ENCODE results near the gene SPOUT1. TPM values are rescaled to one million over a fixed set of nuclear protein-coding genes. Genes with fewer than 3 reads are reported as not detected.

Gene SPOUT1
- total RNA-seq, 1 donor = 10.1 TPM

DNA sequence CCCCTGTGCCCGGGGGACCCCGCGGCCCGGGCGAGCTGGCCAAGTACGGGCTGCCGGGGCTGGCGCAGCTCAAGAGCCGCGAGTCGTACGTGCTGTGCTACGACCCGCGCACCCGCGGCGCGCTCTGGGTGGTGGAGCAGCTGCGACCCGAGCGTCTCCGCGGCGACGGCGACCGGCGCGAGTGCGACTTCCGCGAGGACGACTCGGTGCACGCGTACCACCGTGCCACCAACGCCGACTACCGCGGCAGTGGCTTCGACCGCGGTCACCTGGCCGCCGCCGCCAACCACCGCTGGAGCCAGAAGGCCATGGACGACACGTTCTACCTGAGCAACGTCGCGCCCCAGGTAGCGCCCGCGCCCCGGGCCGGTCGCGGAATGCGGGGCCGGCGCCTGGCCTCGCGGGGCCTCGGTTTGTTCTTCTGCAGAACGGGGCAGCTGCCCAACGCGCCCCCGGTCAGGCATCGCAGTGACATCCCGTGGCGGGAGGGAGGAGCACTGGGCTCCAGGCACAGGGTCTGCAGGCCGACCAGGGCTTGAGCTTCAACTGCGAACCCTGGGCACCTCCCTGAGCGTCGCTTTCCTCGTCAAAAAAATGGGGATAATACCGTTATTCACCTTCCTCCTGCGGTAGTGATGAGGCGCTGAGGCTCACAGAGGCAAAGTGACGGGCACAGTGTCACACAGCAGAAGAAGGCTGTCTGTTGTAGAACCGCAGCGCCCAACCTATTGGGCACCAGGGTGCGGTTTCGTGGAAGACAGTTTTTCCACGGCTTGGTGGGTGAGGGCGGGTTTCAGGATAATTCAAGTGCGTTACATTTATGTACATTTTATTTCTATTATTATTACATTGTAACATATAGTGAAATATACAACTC is 10.5 kb downstream of the SPOUT1 start:
- peak overlapping the region; percentile 96 for H3K4me2 ChIP-seq (ENCODE audit: insufficient read depth, low read length)
- H2AFZ ChIP-seq (ENCODE audit: low read length) = peak overlapping the region; percentile 56
- H3K27ac ChIP-seq (ENCODE audit: low read depth, low read length) = no peak overlapping the region
- peaks cover 5% of the 10 kb centered on the region for H4K20me1 ChIP-seq (ENCODE audit: insufficient read depth, low read length)
- no peaks in the 10 kb centered on the region for H3K27me3 ChIP-seq (ENCODE audit: insufficient read depth, low read length)
- no peaks in the 10 kb centered on the region for H3K79me2 ChIP-seq (ENCODE audit: insufficient read depth, low read length)
- peaks cover 8% of the 10 kb centered on the region for H3K4me1 ChIP-seq (ENCODE audit: insufficient read depth, low read length)
- peak; percentile 85 for DNase-seq (ENCODE audit: insufficient read length, low spot score, missing footprints)
- TF ChIP-seq, protein P1, sequence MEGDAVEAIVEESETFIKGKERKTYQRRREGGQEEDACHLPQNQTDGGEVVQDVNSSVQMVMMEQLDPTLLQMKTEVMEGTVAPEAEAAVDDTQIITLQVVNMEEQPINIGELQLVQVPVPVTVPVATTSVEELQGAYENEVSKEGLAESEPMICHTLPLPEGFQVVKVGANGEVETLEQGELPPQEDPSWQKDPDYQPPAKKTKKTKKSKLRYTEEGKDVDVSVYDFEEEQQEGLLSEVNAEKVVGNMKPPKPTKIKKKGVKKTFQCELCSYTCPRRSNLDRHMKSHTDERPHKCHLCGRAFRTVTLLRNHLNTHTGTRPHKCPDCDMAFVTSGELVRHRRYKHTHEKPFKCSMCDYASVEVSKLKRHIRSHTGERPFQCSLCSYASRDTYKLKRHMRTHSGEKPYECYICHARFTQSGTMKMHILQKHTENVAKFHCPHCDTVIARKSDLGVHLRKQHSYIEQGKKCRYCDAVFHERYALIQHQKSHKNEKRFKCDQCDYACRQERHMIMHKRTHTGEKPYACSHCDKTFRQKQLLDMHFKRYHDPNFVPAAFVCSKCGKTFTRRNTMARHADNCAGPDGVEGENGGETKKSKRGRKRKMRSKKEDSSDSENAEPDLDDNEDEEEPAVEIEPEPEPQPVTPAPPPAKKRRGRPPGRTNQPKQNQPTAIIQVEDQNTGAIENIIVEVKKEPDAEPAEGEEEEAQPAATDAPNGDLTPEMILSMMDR (IDR thresholded peaks at IDR 0.05; ENCODE audit: extremely low read depth, low read depth, low read length) = no peak
- peak overlapping the region; percentile 83 for H3K4me3 ChIP-seq (ENCODE audit: insufficient read depth, low read length)
- no peaks in the 10 kb centered on the region for H3K9me3 ChIP-seq (ENCODE audit: low read depth, low read length)
- peaks cover 24% of the 10 kb centered on the region for H3K36me3 ChIP-seq (ENCODE audit: insufficient read depth, low read length)

DNA sequence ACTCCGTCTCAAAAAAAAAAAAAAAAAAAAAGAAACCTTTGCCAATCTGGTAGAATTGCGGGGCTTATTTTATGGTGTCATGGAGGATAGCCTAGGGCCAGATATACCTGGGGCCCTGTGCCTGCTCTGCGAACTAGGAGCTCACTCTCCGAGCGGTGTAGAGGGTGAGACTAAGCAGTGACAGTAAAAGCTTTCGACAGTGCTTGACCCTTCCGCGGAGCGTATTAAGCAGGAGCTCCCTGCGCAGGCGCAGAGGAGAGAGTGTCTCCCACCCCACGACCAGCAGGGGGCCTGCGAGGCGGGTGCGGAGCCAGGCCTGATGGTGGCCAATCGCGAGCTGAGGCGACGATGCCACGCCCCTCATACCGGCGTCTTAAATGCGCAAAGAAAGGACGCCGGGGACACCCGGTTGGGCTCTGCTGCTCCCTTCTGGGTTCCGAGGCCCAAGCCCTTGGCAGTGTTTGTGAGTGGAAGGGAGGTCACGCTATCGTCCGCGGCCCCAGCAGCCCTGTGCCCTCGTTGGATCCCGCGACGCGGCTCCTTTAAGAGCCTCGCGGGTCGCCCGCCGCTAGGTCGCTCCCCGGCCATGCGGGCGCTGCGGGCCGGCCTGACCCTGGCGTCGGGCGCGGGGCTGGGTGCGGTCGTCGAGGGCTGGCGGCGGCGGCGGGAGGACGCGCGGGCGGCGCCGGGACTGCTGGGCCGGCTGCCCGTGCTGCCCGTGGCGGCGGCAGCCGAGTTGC is 11.3 kb downstream of the SPOUT1 start, which contains the start of gene ENDOG:
TSS of gene ENDOG (plus strand) at position 402 of the 740 bp plus-strand sequence. CDS start at position 587, 185 bp downstream.
- peak within 1 kb of the TSS; percentile 96 for H2AFZ ChIP-seq (ENCODE audit: low read length)
- peak; percentile 100 for DNase-seq (ENCODE audit: insufficient read length, low spot score, missing footprints)

DNA sequence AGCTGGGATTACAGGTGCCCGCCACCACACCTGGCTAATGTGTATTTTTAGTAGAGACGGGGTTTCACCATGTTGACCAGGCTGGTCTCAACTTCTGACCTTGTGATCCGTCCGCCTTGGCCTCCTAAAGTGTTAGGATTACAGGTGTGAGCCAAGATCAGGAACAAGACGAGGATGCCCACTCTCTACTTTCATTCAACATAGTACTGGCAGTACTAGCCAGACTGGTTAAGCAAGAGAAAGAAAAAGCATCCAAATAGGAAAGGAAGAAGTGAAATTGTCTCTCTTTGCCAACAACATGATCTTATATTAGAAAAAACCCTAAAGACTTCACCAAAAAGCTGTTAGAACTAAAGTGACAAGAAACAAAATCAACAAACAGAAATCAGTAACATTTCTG is 18.7 kb downstream of the SPOUT1 start:
- no peak overlapping the region for H2AFZ ChIP-seq (ENCODE audit: low read length)
- no peak overlapping the region for H3K4me3 ChIP-seq (ENCODE audit: insufficient read depth, low read length)
- H3K79me2 ChIP-seq (ENCODE audit: insufficient read depth, low read length) = no peaks in the 10 kb centered on the region
- no peak overlapping the region for H3K27ac ChIP-seq (ENCODE audit: low read depth, low read length)
- peaks cover 10% of the 10 kb centered on the region for H3K36me3 ChIP-seq (ENCODE audit: insufficient read depth, low read length)
- H4K20me1 ChIP-seq (ENCODE audit: insufficient read depth, low read length) = no peaks in the 10 kb centered on the region
- no peak overlapping the region for H3K4me2 ChIP-seq (ENCODE audit: insufficient read depth, low read length)
- no peaks in the 10 kb centered on the region for H3K27me3 ChIP-seq (ENCODE audit: insufficient read depth, low read length)
- TF ChIP-seq, protein P1 (IDR thresholded peaks at IDR 0.05; ENCODE audit: extremely low read depth, low read depth, low read length) = no peak
- H3K4me1 ChIP-seq (ENCODE audit: insufficient read depth, low read length) = no peaks in the 10 kb centered on the region
- H3K9me3 ChIP-seq (ENCODE audit: low read depth, low read length) = no peaks in the 10 kb centered on the region
- no peak for DNase-seq (ENCODE audit: insufficient read length, low spot score, missing footprints)

More for the DNA sequence above, 11.3 kb downstream of the SPOUT1 start, which contains the start of gene ENDOG:
- TF ChIP-seq, protein P1 (IDR thresholded peaks at IDR 0.05; ENCODE audit: extremely low read depth, low read depth, low read length) = peak; percentile 93
- Histone ChIP-seq H3K79me2 (ENCODE audit: insufficient read depth, low read length) (no peaks in the 10 kb centered on the region), H3K27me3 (ENCODE audit: insufficient read depth, low read length) (no peaks in the 10 kb centered on the region), H3K9me3 (ENCODE audit: low read depth, low read length) (no peaks in the 10 kb centered on the region), H3K36me3 (ENCODE audit: insufficient read depth, low read length) (peaks cover 20% of the 10 kb centered on the region), H4K20me1 (ENCODE audit: insufficient read depth, low read length) (peaks cover 5% of the 10 kb centered on the region), H3K4me2 (ENCODE audit: insufficient read depth, low read length) (peak within 1 kb of the TSS; percentile 96), H3K27ac (ENCODE audit: low read depth, low read length) (peak within 1 kb of the TSS; percentile 66), H3K4me3 (ENCODE audit: insufficient read depth, low read length) (peak within 1 kb of the TSS; percentile 83), H3K4me1 (ENCODE audit: insufficient read depth, low read length) (peaks cover 8% of the 10 kb centered on the region)
